GM10847 (cell line): ENCODE measurements around the gene IRF2BP2.

Source experiments
- POLR2A ChIP-seq: IDR thresholded peaks from 2 replicates; pipeline ENCODE4 v1.6.1; 2011; ENCODE audit not compliant: insufficient read length; ENCODE audit errors: extremely low read depth

Gene IRF2BP2

DNA sequence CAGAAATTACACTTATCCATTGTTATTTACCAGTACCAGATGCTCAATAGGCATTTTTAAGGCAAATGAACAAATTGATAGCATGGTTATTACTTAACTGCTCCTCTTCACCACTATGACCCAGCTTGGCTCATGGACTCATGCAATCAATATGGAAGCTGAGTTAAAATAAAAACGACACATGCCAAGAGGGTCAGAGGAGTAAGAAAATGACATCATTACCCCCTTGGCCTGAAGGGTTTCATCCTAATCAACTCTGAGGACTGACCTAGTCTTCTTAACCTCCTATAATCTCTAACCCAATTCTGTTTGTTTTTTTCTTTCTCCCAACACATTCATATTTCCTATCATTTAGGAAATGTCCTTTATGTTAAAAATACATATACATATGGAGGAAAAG lies 41.6 kb downstream of the IRF2BP2 start:
- TF ChIP-seq POLR2A = no peak

DNA sequence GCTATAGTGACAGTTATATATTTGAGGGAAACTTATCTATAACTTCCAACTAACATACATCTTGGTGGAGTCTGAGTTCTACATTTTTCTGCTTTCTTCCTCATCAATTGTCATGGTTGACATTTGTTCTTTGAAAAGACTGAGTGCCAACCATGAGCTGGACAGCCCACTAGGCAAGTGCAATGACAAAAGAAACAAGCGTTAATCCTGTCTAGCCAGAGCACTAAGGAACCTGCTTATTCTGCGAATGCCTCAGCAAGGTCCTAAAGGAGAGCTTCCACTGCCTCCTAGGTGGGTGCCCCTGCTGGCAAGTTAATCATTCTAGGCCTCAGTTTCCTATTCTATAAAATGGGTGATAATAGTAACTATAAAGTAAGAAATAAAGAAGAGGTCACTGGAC lies 44.8 kb downstream of the IRF2BP2 start:
- no peak for TF ChIP-seq POLR2A

DNA sequence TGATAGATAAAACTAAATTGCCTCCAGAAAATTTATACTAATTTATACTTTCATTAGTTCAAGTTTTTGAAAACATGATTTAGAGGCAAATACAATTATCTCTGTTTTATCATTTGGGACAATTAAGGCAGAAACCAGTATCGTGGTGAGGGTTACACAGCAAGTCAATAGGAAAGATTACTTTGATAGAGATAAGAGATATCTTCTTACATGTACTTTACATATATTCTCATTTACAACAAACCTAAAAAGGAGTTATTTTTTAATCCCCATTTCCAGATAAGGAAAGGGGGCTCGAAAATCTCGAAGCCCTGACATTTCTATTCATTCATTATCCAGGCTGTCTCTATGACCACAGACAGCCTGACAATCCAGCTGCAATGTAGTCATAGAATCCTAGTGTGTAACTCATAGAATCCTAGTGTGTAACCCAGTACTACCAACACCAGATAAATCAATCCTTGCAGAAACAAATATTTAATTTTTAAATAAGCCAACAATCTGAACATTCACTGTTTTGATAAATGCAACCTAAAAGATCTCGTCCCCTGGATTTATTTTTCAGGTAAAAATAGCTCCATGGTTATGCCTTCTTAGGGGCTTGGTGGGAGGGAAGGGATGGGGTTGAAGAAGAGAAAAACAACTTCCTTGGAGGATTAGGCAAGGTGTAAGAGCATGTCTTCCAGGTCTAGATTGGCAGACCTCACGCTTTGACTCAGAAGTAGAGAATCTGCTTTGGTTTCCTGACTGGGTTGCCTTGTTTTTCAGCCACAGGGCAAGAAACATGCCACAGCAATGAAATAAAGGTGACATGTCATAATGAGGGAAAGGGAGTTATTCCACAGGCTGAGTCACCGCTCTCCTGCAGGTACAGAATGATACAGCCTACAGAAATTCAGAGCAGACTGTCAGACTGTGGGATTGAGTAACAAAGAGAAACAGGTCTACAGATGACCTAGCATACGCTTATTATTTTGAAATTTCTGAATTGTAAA lies 45.6 kb downstream of the IRF2BP2 start:
- TF ChIP-seq POLR2A = no peak

DNA sequence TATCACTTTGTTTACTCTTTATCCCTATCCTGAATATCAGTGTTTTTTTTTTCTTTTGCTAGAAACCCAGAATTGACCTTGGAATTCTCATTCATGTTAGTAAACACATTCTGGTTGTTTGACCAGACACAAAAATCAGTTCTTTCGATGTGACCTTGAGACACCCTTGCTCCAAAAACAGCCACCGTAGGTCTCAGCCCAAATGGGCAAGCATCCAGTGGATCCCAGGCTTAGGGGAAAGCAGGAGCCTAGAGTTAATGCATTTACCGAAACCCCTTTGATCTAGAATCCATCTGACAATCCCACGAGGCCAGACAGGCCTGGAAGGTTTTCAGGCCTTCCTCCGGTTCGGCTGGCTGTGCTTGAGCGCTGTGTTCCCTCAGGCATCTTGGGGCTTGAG lies 47.6 kb downstream of the IRF2BP2 start:
- TF ChIP-seq POLR2A = no peak

DNA sequence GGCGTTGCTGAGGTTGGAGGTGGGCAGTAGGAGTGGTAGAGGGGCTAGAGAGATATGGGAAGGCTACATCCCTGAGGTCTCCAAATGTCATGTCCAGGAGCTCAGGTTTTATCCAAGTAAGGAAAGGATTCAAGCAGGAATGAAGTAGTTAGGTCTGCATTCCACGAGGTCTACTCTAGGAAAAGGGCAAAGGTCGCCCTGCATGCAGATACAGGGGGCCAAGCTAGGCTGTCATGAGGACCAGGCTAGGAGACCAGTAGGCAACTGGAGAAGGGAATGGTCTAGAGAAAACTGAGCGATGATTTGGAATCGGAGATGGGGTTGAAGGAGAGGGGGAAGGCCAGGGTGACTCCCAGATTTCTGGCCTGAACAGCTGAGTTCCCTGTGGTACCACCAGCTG lies 48.7 kb downstream of the IRF2BP2 start:
- no peak for TF ChIP-seq POLR2A

DNA sequence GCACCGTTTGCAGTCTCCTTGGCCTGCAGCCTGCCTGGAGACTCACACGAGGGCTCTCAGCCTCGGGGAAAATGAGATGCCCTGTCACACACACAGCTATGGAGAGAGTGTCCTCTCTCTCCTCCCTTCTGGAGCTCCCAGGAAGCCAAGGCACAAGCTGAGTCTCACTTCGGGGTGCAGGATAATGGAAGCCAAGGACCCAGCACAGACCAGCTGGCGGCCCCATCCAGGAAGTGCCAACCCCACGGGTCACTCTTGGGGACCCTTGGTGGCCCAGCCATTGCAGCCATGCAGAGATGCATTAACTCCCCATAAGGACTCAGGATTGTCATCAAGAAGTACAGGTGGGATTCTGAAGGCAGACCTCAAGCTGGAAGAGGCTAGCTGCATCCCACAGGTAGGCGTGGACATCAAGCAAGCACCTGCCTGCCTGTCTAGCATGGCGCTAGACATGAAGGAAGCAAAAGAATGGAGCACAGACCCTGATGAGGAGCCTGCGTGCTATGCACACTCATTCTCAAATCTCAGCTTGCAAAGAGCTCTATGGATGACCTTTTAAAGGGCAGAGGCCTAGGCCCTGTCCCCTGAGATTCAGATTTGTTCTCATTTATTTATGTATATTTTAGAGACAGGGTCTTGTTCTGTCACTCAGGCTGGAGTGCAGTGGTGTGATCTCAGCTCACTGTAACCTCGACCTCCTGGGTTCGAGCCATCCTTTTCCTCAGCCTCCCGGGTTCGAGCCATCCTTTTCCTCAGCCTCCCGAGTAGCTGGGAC lies 49.9 kb downstream of the IRF2BP2 start:
- TF ChIP-seq POLR2A = no peak

DNA sequence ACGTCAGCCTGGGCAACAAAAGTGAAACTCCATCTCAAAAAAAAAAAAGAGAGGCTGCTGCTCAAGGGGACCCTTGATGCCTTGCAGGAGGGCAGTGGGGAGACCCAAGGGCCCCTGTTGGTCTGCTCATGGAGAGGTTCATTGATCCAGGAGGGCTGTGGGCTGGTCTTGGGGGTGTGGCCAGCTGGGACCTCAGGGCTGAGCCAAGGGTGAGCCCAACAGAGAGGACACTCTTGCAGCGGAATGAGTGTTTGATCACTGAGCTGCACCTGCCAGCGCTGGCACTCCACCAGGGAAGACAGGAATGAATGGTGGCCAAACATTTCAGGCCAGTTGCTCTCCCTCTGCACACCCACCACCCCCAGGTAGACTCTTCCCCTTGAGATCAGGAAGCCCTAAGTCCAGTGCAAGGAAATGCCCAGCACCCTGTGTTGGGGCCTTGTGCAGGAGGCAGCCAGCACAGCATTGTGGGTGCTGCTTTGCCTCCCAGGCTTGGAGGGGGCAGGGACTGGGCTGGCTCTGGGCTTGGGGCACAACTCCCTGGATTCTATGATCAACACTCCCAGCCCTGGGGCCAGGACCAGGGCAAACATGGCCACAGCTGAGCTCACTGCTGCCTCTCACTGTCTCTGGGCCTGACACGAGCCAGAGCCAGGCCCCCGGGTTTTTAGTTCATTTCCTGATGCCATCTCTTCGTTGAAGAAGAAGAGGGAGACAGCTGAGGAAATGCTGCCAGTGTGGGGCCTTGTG lies 50.7 kb downstream of the IRF2BP2 start:
- TF ChIP-seq POLR2A = no peak

DNA sequence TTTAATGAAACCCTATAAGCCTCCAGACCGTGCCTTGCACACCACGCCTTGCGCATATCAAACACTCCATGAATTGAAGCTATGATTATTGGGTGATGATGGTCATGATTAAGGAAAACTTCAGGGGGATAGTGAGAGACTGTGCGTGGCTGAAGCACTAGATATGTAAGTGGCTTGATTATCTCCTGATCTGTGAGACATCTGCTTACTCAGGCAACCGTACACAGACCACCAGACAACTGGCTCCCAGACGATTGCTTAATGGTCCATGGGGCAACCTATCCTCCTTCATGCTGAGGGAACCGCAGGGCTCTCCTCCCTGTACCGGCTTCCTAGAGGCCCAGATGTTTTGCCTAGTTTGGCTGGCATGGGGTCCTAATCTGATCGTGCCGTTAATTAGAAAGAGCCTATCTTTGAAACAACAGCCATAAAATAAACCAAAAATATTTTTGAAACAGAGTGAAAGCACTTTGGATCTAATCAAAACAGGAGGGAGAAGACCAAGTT lies 51.6 kb downstream of the IRF2BP2 start:
- no peak for TF ChIP-seq POLR2A

DNA sequence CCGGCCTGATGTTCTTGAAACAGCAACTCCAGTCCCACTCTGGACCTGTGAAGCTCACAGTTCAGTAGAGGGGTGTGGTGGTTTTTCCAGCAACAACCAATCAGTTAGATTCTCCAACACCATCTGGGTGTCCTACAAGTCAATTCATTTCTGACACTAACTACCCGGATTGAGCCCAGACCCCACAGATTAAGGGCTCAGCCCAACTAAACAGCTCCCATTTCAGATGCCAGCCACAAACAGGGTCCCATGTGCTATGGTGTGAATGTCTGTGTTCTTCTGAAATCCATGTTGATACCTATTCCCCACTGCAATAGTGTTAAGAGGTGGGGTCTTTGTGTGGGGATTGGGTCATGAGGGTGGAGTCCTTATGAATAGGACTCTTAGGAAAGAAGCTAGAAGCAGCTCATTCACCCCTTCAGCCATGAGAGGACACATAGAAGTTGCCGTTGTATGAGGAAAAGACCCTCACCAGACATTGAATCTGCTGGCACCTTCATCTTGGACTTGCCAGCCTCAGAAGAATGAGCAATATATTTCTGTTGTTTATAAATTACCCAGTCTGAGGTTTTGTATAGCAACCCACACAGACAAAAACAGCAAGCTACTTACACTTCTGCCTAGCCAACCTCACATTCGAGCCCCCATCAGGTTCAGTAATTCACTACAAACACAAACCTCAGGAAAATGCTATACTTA lies 53.6 kb downstream of the IRF2BP2 start:
- no peak for TF ChIP-seq POLR2A

DNA sequence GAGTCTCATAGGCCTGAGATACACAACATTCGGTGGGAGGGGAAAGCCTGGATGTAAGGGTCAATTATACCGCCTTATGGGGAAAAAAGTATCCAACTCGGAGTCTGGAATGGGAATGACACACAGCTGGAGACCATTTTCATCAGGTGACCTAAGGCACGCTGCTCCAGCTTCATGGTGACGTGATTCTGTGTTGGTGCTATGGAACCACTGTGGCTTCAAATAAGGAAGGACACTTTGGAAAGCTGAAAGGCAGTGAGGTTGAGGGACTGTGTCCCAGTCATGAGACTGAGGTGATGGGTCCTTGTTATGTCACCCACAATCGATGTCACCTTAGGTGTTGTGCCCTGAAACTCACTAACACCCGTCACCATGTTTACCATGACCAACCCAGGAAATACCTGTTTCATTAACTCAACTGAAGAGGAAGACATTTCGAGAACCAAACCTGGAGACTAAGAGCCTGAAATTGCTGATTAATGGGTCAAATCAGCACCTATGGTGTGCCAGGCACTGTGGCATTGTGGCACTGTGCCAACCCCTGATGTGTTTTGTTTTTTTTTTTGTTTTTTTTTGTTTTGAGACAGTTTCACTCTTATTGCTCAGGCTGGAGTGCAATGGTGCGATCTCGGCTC lies 54.5 kb downstream of the IRF2BP2 start:
- TF ChIP-seq POLR2A = no peak

DNA sequence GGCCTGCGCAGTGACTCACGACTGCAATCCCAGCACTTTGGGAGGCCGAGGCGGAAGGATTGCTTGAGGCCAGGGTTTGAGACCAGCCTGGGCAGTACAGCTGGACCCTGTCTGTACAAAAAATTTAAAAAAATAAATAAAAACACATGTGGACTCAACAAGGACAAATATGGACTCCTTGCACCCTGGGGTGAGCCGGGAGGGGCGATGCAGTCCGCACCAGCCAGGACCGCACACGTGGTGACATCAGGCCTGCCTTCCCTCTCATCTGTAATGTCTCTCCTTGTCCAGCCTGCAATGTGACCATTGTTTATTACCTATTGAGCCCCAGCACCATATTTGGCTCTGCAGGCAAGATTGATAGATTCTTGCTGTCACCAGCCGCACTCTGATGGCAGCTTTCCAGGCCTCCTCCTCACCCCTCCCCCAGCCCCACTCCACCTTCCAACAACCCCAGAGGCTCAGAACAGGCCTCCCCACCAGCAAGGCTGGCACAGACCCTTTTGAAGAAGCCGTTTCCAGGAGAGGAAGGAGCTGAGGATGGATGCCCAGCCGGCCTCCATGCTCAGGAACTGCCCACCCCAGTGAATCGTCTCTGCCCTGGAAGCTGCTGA lies 55.2 kb downstream of the IRF2BP2 start:
- TF ChIP-seq POLR2A = no peak
